ENCODE results near the gene LIMS2. TPM values are rescaled to one million over a fixed set of nuclear protein-coding genes. Genes with fewer than 3 reads are reported as not detected.

LIMS2 gene
- polyA plus RNA-seq, 4 donors: 9.4 to 21.8 (median 16.2) TPM

DNA sequence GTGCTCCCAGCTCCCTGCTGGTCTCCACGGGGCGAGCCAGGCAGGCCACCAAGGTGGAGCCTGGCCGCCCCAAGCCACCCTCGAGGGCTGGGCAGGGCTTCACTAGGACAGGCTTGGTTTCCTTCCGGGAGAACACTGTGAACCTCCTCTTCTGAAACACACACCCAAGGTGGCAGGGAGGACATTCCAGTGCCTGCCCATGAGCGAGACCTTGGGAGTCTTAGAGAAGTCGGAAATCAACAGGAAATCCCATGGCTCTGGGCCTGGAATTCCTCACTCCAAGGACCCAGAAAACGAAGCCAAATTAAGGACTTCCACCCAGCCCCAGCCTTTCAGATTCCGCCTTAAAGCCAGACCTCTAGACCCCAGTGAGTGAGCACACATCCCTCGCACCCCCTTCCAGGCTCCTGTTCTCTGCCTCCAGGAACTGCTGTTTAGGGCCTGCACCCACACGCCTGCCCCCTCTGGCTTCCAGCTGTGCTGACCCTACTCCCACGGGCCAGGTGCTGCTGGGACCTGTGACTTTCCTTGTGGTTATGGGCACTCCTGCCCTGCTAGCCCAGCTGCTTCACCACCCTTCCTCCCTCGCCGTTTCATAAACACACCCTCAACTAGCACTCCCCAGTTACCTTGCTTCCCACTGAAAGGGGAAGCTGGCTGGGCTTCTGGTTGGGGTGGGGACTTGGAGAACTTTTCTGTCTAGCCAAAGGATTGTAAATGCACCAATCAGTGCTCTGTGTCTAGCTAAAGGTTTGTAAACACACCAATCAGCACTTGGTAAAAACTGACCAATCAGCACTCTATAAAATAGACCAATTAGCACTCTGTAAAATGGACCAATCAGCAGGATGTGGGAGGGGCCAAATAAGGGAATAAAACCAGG lies 15.7 kb downstream of the LIMS2 start:
- DNase-seq (ENCODE audit: low read depth in 4 of 4, low spot score in 3 of 4): no peak

DNA sequence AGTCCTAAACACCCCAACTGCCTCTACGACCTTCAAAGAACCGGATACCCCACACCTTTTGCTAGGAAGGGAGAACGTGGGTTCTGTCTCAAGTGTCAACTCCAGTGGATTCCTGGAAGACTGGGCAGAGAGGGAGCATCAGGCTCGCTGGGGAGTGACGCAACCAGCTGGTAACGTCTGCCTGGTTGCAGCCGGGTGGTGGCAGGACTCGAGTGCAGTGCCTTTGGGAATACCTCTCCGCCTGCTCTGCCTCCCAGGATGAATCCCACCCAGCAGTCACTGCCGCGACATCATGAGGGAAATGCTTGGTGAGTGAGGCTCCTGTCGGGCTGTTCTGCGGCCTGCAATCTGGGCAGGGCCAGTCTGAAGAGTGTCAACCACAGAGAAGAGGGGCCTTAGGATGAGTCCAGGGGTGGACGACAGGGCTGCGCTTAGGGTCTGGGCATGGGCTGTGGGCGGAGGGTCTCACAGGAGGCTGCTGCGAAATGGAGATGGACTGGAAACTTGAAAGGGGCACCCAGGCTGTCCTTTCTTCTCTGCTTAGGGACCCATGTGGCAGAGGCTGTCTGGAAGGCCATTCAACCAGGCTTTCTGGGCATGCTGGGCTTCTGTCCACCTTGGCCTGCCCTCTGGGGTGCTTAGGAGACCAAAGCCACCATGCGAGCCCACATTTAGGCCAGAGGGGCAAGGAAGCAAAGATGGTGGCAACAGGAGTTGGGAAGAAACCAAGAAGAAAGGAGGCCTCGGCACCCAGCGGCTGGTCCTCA lies 16.5 kb downstream of the LIMS2 start:
- DNase-seq (ENCODE audit: low read depth in 4 of 4, low spot score in 3 of 4): no peak

DNA sequence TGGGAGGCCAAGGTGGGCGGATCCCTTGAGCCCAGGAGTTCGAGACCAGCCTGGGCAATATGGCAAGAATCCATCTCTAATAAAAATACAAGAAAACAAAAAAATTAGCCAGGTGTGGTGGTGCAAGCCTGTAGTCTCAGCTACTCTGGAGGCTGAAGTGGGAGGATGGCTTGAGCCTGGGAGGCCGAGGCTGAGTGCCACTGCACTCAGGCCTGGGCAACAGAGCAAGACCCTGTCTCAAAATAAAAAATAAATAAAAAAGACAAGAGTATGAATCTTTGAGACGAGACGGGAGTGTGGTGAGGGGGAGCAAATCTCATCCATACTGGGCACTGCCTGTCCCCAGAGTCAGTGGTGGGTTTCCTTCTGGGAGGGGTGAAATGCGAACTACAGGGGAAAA lies 17.2 kb downstream of the LIMS2 start:
- DNase-seq (ENCODE audit: low read depth in 4 of 4, low spot score in 3 of 4): no peak

DNA sequence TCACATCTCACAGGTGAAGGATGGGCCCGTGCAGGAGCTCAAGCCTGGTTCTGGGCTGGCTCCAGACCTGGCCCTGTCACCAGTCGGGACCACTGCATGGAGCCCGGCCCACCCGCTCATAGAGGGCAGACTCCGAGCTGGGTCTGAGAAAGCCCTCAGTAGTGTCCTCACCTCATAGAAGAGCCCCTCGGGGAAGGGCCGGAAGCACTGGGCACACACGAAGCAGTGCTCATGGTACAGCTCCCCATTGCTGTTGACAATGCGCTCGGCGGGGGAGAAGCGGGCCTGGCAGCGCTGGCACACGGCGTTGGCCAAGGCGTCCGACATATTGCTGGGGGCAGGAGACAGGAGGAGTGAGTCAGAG lies 18.1 kb downstream of the LIMS2 start:
- no peak for DNase-seq (ENCODE audit: low read depth in 4 of 4, low spot score in 3 of 4)

DNA sequence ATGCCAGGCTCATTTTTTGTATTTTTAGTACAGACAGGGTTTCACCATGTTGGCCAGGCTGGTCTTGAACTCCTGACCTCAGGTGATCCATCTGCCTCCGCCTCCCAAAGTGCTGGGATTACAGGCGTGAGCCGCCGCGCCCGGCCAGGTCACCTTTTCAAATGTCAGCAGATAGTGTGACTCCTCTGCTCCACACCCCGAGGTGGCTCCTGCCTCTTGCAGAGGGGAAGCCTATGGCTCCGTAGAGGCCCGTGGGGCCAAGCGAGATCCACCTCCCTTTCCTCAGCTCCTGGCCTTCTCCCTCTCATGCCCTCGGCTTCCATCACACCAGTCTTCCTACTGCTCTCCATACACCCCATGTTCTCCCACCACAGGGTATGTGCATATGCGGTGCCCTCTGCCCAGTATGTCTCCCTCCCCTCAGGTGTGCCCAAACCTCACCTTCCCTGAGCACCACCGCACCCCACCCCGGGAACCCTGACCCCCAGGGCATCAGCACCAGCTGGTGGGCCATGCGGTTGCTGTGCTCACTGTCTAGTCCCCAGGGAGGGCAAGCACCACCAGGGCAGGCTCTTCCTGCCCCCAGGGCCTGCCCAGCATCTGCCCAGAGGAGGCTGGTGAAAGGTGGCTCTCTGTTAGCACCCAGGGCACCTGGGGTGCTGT lies 18.6 kb downstream of the LIMS2 start:
- DNase-seq (ENCODE audit: low read depth in 4 of 4, low spot score in 3 of 4): no peak

DNA sequence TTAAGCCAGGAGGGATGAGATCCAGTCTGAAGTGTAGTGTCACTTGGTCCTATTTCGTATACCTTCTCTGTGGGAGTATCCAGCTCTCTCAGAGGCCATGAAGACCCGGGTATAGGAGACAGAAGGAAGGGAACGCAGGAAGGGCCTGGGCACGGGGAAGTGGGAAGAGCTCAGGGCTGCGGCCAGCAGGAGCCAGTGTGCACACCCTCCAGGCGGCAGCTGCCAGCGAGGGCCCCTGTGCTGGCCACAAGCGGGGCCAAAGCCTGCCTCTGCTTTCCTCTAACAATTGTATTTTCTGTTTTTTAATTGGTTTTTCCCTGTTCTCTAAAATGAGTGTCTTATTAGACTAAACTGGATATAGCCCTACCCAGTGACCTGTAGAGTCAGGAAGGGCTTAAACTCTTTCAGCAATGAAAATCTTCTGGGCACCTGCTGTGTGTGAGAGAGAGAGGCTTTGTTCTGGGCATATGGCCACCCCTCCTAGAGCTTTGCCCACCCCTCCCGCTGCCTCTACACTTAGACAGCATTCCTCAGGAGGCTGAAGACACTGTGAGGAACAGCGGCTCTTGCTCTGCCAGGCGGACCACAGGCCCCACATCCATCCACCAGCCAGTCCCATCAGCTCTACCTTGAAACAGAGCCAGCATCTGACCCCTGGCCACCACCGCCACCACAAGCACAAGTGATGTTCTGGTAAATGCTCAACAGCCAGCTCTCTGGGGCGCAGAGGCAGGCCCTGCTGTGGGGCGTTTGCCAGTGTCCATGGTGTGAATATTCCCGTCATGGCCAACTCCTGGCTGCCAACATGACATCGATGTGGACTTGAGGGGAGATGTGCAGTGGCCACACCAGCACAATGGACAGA lies 19.9 kb downstream of the LIMS2 start:
- no peak for DNase-seq (ENCODE audit: low read depth in 4 of 4, low spot score in 3 of 4)

DNA sequence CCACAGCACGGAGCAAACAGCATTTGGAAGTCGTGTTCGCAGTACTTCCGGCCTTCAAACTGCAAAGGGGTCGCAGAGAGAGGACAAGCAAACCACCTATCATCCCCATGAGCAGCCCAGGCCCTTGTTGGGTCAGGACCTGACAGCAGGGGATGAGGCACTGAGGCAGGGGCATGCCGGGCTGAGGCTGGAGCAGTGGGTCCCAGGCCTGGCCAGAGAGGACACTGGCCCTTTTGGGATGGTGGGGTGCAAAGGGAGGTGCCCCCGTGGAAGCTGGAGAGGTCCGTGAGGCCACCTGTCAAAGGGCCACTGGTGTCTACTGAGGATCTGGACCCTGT lies 20.5 kb downstream of the LIMS2 start:
- no peak for DNase-seq (ENCODE audit: low read depth in 4 of 4, low spot score in 3 of 4)

DNA sequence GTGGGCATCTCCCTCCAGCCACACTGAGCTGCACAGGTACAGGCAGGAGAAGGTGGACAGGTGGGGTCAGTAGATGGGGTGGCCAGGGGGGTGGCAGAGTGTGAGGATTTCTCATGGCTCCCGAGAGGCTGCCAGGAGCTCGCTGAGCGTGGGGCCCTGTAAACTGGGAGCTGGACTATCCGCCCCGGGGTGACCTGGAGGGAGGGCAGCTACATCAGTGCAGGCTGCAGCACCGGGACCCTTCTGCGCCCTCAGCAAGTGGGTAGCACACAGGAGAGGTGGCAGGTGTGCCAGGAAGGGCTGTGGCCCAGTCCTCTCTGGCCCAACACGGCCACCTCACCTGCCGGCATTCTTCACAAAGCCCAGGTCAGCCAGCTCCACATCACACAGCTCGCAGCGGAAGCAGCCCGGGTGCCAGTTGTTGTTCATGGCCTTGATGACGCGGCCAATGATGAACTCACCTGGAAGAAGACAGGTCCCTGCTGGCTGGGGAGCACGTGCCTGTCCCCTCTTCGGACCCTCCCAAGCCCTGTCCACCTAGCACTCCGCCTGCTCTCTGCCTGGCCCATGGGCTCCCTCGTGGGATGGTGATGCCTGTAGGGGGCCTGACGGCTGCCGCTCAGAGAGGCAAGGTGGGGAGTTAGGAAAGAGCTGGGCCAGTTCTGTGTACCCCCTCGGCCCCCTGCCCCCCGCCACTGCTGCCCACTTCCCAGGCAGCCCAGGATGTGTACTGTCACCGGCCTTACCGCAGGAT lies 21.1 kb downstream of the LIMS2 start:
- DNase-seq (ENCODE audit: low read depth in 4 of 4, low spot score in 3 of 4): no peak

DNA sequence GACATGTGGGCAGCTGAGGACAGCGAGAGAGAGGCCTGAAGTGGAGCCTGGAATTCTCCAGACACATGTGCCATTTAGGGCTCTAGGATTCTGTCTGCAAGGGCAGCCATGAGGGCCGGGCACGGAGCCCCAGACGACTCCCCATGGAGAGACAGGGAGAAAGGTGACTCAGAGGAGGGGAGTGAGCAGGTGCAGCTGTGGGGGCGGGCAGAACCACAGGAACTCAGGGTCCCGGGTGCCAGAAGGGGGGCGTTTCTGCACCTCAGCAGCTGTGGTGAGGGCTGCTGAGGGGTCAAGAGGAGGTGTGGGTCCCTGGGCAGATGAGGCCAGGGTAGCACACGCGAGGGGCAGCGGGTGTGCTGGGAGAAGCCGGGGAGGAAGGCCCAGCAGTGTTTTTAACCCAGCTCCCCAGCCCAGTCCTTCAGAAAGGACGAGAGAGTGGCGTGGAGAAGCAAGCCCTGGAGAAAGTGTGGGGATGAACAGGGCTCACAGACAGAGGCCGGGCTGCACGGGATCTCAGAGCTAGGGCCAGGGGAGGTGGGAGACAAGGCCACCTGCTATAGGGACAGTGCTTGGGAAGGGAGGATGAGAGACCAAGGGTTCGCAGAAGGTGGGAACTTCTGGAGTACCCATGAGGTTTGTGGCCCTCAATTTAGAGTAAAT lies 21.8 kb downstream of the LIMS2 start:
- no peak for DNase-seq (ENCODE audit: low read depth in 4 of 4, low spot score in 3 of 4)

DNA sequence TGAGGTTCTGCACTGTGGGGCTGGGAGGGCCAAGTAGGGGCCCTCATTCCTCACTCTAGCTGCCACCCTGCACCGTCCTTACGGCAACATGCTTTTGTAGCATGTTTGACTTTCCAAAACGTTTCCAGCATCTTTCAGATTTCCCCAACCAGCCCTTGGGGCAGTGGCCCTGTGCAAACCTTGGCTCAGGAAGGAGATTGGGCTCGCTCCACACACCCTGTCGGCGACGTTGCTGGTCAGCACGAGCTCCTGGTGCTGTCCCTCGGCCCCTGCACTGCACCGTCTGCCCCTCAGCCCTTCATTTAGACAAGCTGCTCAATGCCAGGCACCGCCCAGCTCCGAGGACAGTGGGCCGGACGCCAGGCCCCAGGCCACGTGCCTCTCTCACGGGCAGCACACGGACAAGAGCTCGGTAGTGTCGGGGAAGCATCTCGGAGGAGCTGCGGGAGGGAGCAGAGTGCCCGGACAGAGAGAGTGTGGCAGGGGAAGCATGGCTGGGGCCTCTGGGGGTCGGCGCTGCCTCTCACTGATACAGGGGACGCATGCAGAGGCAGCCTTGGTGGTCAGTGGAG lies 22.5 kb downstream of the LIMS2 start:
- DNase-seq (ENCODE audit: low read depth in 4 of 4, low spot score in 3 of 4): no peak

DNA sequence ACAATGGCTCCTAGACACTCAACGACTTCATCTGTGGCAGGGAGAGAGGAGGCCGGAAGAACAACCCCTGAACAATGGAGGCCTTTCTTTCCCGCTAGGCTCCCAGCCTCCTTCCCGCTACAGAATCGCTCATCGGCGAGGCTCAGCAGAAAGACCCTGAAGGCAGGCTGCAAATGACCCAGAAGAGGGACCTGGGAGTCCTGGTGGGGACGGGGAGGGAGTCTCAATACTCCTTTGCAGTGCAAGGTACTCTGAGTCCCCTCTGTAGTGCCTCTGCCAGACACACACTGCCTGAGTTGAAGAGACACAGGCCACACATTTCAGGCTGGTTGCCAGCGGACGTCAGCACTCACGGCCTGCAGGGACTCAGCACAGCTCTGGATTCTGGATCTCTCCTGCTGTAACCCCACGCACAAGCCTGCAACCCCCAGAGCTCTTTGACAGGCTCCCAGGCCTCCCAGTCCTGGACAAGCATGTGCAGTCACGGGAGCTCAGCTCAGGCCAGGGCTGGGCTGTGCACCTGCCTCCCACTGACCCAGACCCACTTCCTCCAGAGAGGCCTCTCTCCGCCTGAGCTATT lies 23.3 kb downstream of the LIMS2 start:
- DNase-seq (ENCODE audit: low read depth in 4 of 4, low spot score in 3 of 4): no peak

DNA sequence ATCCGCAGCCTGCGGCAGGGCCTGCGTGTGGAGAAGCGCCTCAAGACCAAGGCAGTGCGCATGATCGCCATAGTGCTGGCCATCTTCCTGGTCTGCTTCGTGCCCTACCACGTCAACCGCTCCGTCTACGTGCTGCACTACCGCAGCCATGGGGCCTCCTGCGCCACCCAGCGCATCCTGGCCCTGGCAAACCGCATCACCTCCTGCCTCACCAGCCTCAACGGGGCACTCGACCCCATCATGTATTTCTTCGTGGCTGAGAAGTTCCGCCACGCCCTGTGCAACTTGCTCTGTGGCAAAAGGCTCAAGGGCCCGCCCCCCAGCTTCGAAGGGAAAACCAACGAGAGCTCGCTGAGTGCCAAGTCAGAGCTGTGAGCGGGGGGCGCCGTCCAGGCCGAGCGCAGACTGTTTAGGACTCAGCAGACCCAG lies 23.9 kb downstream of the LIMS2 start:
- no peak for DNase-seq (ENCODE audit: low read depth in 4 of 4, low spot score in 3 of 4)

DNA sequence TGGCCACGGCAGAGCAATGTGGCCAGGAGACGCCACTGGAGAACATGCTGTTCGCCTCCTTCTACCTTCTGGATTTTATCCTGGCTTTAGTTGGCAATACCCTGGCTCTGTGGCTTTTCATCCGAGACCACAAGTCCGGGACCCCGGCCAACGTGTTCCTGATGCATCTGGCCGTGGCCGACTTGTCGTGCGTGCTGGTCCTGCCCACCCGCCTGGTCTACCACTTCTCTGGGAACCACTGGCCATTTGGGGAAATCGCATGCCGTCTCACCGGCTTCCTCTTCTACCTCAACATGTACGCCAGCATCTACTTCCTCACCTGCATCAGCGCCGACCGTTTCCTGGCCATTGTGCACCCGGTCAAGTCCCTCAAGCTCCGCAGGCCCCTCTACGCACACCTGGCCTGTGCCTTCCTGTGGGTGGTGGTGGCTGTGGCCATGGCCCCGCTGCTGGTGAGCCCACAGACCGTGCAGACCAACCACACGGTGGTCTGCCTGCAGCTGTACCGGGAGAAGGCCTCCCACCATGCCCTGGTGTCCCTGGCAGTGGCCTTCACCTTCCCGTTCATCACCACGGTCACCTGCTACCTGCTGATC lies 24.4 kb downstream of the LIMS2 start:
- DNase-seq (ENCODE audit: low read depth in 4 of 4, low spot score in 3 of 4): no peak

DNA sequence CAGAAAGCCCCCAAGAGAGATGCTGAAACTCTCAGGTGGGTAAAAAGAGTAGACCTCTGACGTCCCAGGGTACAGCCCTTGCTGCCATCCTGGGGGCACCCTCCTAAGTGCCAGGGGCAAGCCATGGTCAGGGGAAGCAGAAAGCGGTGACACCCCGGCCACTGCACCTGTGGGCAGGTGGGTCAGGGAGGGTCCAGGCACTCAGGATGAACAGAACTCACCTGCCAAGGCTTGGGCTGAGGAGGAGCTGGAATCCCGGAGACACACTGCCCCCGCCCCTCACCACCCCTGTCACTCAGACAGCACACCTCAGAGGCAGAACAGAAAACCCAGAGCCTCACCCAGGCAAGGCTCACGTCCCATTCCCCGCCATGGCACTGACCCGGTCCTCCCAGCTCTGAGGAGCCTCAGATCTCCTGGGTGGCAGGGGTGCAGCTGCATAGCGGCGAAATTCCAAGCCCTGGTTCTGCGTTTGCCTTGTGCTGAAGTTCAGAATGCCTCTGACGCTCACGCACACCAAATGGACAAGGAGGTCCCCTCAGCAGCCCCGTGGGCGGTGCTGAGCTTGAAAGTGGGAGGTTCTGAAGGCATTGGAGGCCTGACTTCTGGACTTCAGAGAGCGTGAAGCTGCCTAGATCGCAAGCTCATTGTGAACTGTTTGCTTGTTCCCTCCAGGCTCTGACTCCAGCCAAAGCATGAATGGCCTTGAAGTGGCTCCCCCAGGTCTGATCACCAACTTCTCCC lies 25.1 kb downstream of the LIMS2 start:
- no peak for DNase-seq (ENCODE audit: low read depth in 4 of 4, low spot score in 3 of 4)

DNA sequence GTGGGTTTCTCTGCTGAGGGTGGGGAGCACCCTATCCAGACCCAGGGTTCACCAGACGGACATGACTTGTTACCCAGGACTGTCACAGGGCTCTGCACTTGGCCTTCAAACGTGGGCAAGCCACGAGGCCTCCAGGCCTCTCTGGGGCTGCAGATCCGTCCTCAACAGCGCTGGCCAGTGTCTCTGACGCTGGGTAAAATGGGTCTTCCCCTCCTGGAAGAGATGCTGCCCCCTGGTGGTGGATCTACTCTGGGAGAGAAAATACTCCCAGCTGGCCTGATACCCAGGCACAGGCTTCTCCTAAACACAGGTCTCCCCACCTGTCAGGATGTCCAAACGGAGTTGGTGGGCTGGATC lies 25.7 kb downstream of the LIMS2 start:
- DNase-seq (ENCODE audit: low read depth in 4 of 4, low spot score in 3 of 4): peak in 3 of 4 donors; percentile 44 to 70 (median 52)

DNA sequence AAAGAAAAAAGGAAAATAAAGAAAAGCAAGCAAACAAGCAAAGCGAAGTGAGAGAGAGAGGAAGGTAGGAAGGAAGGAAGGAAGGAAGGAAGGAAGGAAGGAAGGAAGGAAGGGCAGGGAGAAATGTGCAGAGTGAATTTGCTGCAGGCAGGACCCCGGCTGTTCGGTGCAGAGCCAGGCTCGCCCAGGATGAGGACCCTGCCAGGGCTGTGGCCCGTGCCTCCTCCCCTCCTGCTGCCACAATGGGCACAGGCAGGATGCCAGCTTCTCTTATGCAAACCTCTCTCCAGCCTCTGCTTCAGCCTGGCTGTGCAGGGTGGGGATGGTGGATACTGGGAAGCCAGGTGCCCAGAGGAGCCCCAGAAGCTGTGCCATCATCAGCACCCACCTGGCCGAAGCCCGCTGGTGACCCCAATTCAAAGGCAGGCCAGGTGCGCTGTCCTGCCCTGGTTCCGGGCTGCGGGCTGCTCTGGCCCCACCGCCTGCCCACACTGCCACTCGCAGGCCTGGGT lies 26.2 kb downstream of the LIMS2 start:
- no peak for DNase-seq (ENCODE audit: low read depth in 4 of 4, low spot score in 3 of 4)

DNA sequence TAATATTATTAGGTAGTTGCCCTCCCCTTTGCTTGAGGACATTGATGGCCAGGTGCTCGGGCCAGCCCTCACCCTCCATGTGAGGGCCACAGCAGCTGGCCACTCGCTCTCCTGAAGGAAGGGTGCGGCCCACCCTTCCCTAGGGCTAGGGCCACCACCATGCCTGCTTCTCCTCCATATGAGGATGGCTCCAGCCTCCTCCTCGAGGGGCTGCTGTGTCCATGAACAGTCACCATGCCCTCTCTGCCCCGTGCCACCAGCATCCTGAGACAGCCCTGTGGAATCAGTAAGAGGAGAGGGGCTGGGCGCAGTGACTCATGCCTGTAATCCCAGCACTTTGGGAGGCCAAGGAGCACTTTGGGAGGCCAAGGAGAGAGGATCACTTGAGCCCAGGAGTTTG lies 27.0 kb downstream of the LIMS2 start:
- no peak for DNase-seq (ENCODE audit: low read depth in 4 of 4, low spot score in 3 of 4)

Data from left renal pelvis (tissue), 4 donors.